Measurements from ENCODE around the gene LAMA5. TPM values are rescaled to one million over a fixed set of nuclear protein-coding genes. Genes with fewer than 3 reads are reported as not detected.

The LAMA5 gene
- total RNA-seq, 1 donor from 2014 or later, result 150 TPM

DNA sequence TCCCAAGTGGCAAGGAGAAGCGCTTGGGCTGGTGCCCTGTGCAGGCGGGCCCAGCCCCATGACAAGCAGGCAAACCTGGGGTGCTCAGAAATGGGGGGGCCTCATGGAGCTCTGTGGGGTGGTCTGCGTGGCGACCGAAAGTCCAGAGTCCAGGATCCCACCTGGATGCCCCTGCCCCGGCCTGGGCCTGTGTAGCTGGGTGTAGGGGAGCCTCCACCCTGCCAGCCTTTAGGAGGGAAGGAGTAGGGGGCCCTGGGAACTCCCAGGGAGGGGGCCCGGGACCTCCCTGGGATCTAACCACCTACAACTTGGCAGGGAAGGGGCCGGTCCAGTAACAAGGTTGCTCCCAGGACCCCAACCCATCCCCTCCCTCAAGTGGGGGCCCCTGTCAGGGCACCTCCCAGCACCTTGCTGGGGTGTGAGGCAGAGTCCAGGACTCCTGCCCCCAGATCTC lies 4.5 kb upstream of the LAMA5 start:
- intact Hi-C loops (cut with DNase I), result no loop called here
- H3K9me3 ChIP-seq, result no peaks in the 10 kb centered on the region

DNA sequence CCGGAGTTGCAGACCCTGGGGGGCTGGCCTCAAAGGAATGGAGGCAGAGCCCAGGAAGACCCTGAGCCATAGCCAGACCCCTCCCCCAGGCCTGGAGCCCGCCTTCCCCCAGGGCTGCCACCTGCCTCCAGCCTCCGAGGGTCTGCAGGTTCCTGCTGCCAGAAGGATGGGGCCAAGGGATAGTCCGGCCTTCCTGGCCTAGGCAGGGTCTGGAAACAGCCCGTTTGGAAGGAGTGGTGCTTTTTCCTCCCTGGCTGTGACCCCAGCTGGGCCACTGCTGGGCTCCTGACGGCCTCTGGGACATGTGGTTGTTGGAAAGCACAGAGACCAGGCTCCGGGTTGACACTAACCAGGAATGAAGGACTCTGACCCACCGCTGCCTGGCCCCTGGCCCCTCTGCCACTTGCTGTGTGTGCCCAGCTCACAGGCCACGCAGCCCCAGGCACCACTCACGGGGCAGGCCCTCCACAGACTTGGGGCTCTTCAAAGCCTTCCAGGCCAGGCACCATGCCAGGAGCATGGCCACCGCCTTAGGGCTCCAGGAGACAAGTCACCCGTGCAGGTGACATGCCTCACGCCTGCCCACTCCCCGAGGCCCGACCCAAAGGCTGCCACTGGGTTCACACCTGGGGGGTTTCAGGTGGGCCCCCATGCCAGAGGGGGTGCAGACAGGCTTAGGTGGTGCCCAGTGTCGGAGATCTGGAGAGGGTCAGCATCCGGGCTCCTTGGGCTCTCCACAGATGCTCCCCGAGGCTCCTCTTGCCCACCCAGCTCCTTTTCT lies 3.9 kb upstream of the LAMA5 start:
- TF ChIP-seq POLR2A (IDR thresholded peaks at IDR 0.05), result no peak
- TF ChIP-seq, protein P1, sequence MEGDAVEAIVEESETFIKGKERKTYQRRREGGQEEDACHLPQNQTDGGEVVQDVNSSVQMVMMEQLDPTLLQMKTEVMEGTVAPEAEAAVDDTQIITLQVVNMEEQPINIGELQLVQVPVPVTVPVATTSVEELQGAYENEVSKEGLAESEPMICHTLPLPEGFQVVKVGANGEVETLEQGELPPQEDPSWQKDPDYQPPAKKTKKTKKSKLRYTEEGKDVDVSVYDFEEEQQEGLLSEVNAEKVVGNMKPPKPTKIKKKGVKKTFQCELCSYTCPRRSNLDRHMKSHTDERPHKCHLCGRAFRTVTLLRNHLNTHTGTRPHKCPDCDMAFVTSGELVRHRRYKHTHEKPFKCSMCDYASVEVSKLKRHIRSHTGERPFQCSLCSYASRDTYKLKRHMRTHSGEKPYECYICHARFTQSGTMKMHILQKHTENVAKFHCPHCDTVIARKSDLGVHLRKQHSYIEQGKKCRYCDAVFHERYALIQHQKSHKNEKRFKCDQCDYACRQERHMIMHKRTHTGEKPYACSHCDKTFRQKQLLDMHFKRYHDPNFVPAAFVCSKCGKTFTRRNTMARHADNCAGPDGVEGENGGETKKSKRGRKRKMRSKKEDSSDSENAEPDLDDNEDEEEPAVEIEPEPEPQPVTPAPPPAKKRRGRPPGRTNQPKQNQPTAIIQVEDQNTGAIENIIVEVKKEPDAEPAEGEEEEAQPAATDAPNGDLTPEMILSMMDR (IDR thresholded peaks at IDR 0.05), result no peak
- no peak for TF ChIP-seq POLR2AphosphoS5 (IDR thresholded peaks at IDR 0.05; ENCODE audit: insufficient read depth in 1 of 2, low read depth in 1 of 2)
- Histone ChIP-seq H3K4me1 (peaks cover 70% of the 10 kb centered on the region), H3K27ac (peak overlapping the region; percentile 63), H3K9me3 (no peaks in the 10 kb centered on the region), H3K4me3 (no peak overlapping the region), H3K36me3 (no peaks in the 10 kb centered on the region), H3K27me3 (no peaks in the 10 kb centered on the region)
- no peak for DNase-seq (ENCODE audit: extremely low spot score in 2 of 2)
- intact Hi-C loops (cut with DNase I), result no loop called here

More for the DNA sequence above, 4.5 kb upstream of the LAMA5 start:
- Histone ChIP-seq H3K4me1 (peaks cover 70% of the 10 kb centered on the region), H3K36me3 (no peaks in the 10 kb centered on the region), H3K4me3 (no peak overlapping the region), H3K27me3 (no peaks in the 10 kb centered on the region), H3K27ac (peak overlapping the region; percentile 63)
- DNase-seq (ENCODE audit: extremely low spot score in 2 of 2), result no peak
- TF ChIP-seq POLR2AphosphoS5 (IDR thresholded peaks at IDR 0.05; ENCODE audit: insufficient read depth in 1 of 2, low read depth in 1 of 2), result no peak
- no peak for TF ChIP-seq POLR2A (IDR thresholded peaks at IDR 0.05)
- TF ChIP-seq, protein P1 (IDR thresholded peaks at IDR 0.05), result no peak

DNA sequence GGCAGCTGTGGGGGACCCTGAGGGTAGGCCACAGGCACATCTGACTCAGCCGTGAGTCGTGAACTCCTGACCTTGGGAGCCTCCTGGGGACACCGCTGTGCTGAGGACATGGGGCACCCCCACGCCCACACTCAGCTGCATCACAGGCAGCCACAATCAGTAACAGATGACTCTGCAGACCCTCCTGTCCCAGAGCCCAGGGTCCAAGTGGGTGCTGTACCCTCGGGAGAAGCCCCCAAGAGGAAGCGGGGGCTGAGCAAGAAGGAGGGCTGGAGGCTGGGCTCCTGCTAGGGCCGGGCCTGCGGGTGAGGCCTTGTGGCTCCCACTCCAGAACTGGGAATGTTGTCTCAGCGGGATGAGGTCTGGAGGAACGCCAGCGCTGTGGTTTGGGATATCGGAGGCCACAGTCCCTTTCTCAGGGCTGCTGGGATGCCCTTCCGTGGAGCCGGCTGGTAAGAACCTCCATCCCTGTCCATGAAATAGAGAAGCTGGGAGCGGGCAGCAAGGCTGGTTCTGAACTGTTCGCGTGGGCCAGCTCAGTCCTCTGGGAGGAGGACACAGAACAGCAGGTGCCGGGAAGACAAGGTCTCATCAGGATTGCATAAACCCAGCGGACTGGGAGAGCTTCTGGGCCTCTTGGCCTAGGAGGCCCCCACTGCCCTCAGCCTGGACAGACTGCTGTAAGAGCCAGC lies 3.1 kb upstream of the LAMA5 start:
- intact Hi-C loops (cut with DNase I), result no loop called here
- Histone ChIP-seq H3K36me3 (no peaks in the 10 kb centered on the region), H3K4me3 (no peak overlapping the region), H3K27ac (peak overlapping the region; percentile 82), H3K9me3 (no peaks in the 10 kb centered on the region), H3K4me1 (peaks cover 70% of the 10 kb centered on the region), H3K27me3 (no peaks in the 10 kb centered on the region)
- no peak for DNase-seq (ENCODE audit: extremely low spot score in 2 of 2)
- no peak for TF ChIP-seq POLR2AphosphoS5 (IDR thresholded peaks at IDR 0.05; ENCODE audit: insufficient read depth in 1 of 2, low read depth in 1 of 2)
- no peak for TF ChIP-seq POLR2A (IDR thresholded peaks at IDR 0.05)
- TF ChIP-seq, protein P1 (IDR thresholded peaks at IDR 0.05), result no peak

- no peaks in the 10 kb centered on the region for H3K9me3 ChIP-seq
- TF ChIP-seq POLR2A (IDR thresholded peaks at IDR 0.05), result no peak
- TF ChIP-seq, protein P1 (IDR thresholded peaks at IDR 0.05), result no peak
- no peak for TF ChIP-seq POLR2AphosphoS5 (IDR thresholded peaks at IDR 0.05; ENCODE audit: insufficient read depth in 1 of 2, low read depth in 1 of 2)
- DNase-seq (ENCODE audit: extremely low spot score in 2 of 2), result no peak
- no peaks in the 10 kb centered on the region for H3K36me3 ChIP-seq
- H3K27ac ChIP-seq, result peak overlapping the region; percentile 82
- H3K4me3 ChIP-seq, result no peak overlapping the region
- no peaks in the 10 kb centered on the region for H3K27me3 ChIP-seq
- H3K4me1 ChIP-seq, result peaks cover 70% of the 10 kb centered on the region
- intact Hi-C loops (cut with DNase I), result no loop called here
Observed at GRCh38 chr20:62369815-62370114, 2.7 kb upstream of the LAMA5 start.

All from vagina (tissue), 2 donors.